Measurements from ENCODE around the gene ST6GALNAC4.

ST6GALNAC4 gene

GRCh38 chr9:127946728-127947127 lies 29.9 kb upstream of the ST6GALNAC4 start:
- no peak overlapping the region for H3K4me3 ChIP-seq (replicated peaks; ENCODE audit: low read depth, low read length)
- TF ChIP-seq CTCF (IDR thresholded peaks at IDR 0.05; ENCODE audit: low read depth, low read length, missing control alignments): no peak
- DNase-seq (ENCODE audit: extremely low read depth, low read depth): no peak

DNA sequence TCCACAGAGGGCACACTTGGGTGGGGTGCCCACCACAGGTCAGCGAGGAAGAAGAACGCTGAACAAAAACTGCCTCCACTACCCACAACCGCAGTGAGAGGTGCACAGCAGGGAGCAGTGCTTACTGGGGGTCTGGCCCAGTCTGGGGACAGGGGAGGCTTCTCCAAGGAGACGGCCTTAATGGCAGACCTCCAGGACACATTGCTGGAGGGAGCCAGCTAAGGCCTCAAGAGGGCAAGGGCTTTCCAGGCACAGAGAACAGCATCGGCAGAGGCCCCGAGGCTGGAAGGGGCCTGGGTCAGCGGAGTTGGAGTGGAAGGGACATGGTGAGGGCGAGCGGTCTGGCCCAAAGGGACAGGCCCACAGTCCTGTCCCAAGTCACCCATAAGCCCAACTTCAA lies 29.1 kb upstream of the ST6GALNAC4 start:
- no peak for DNase-seq (ENCODE audit: extremely low read depth, low read depth)
- no peak for TF ChIP-seq CTCF (IDR thresholded peaks at IDR 0.05; ENCODE audit: low read depth, low read length, missing control alignments)
- H3K4me3 ChIP-seq (replicated peaks; ENCODE audit: low read depth, low read length): no peak overlapping the region

- DNase-seq (ENCODE audit: extremely low read depth, low read depth): no peak
- no peak overlapping the region for H3K4me3 ChIP-seq (replicated peaks; ENCODE audit: low read depth, low read length)
- no peak for TF ChIP-seq CTCF (IDR thresholded peaks at IDR 0.05; ENCODE audit: low read depth, low read length, missing control alignments)
Measured at GRCh38 chr9:127945338-127945737, 28.5 kb upstream of the ST6GALNAC4 start.

DNA sequence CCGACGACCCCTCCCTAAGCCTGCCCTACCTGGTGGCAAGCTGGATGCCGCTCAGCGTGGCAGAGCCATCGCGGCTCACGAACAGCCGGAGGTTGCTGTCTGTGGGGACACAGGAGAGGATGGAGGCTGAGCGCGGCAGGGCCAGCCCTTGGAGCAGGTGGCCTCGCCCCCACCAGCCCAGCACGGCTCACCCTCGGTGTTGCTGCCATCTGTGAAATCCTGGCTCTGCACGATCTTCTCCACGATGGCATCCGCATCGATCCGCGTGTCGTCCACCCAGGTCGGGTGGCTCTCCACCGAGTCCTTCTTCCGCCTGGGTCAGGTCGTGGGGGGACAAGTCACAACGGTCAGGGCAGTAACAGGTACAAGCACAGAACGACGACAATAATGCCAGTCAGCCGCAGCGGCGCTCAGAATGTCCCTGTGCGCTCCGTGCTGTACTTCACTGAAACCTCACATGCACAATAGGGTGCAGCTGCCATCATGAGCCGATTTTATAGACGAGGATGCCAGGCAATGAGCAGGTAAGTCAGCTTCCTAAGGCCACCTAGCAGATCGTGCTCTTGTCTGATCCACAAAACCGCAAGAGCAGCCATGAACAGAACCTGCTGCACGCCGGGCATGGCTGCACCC lies 27.9 kb upstream of the ST6GALNAC4 start:
- TF ChIP-seq CTCF (IDR thresholded peaks at IDR 0.05; ENCODE audit: low read depth, low read length, missing control alignments): no peak
- H3K4me3 ChIP-seq (replicated peaks; ENCODE audit: low read depth, low read length): no peak overlapping the region
- no peak for DNase-seq (ENCODE audit: extremely low read depth, low read depth)

GRCh38 chr9:127943731-127944144 lies 26.9 kb upstream of the ST6GALNAC4 start:
- TF ChIP-seq CTCF (IDR thresholded peaks at IDR 0.05; ENCODE audit: low read depth, low read length, missing control alignments): peak; percentile 92
- no peak for DNase-seq (ENCODE audit: extremely low read depth, low read depth)

GRCh38 chr9:127943011-127943662 lies 26.3 kb upstream of the ST6GALNAC4 start:
- no peak for DNase-seq (ENCODE audit: extremely low read depth, low read depth)
- TF ChIP-seq CTCF (IDR thresholded peaks at IDR 0.05; ENCODE audit: low read depth, low read length, missing control alignments): no peak
- no peak overlapping the region for H3K4me3 ChIP-seq (replicated peaks; ENCODE audit: low read depth, low read length)

More at GRCh38 chr9:127943731-127944144, 26.9 kb upstream of the ST6GALNAC4 start:
- no peak overlapping the region for H3K4me3 ChIP-seq (replicated peaks; ENCODE audit: low read depth, low read length)

Measured in HFF-Myc (cell line).